Epithelial cell of proximal tubule (primary cell): ENCODE measurements around the gene SIRT6. TPM values are rescaled to one million over a fixed set of nuclear protein-coding genes. Genes with fewer than 3 reads are reported as not detected.

Experiments
- DNase-seq: peaks from one replicate; pipeline ENCODE4 v3.0.0-alpha.2; 2011; ENCODE audit warnings: low read depth
- H3K4me3 ChIP-seq: 2 replicates; pipeline ENCODE4 v1.5.1; 2011; ENCODE audit warnings: low read depth, mild to moderate bottlenecking, low read length
- CTCF ChIP-seq: conservative IDR thresholded peaks from 2 replicates; pipeline ENCODE4 v1.5.1; 2012; ENCODE audit warnings: low read depth, mild to moderate bottlenecking, low read length
- total RNA-seq: library from RNA; depleted of rRNA; stranded (reverse); fragments of >200 nt; gene quantifications from 2 replicates; pipeline ENCODE4 v1.2.3, GENCODE V29; 2015

The SIRT6 gene
- total RNA-seq, 1 donor from 2014 or later = 43.5 TPM

GRCh38 chr19:4124638-4125037, 57.7 kb downstream of the SIRT6 start:
- H3K4me3 ChIP-seq = peak overlapping the region; percentile 87
- DNase-seq = no peak
- TF ChIP-seq CTCF = no peak

Other genes with a start within 250 kb of the SIRT6 start
- gene NMRK2, start 249.5 kb downstream of the SIRT6 start, total RNA-seq = not detected in 2 replicates
- gene DAPK3, start 211.5 kb downstream of the SIRT6 start, total RNA-seq = 112 and 124 TPM in 2 replicates
- gene EEF2, start 197.1 kb downstream of the SIRT6 start, total RNA-seq = 1,327 and 1,998 TPM in 2 replicates
- 26.7 and 31.5 TPM in 2 replicates for gene PIAS4, start 174.8 kb downstream of the SIRT6 start, total RNA-seq
- 22.1 and 28.1 TPM in 2 replicates for gene ZBTB7A, start 115.7 kb downstream of the SIRT6 start, total RNA-seq
- gene MAP2K2, start 58.4 kb downstream of the SIRT6 start, total RNA-seq = 123 and 138 TPM in 2 replicates
- gene CREB3L3, start 28.9 kb downstream of the SIRT6 start, total RNA-seq = not detected in 2 replicates
- not detected in 2 replicates for gene ANKRD24, start 126 bp upstream of the SIRT6 start, total RNA-seq
- gene EBI3, start 47.0 kb upstream of the SIRT6 start, total RNA-seq = 1.7 TPM in 1 of 2 replicates, not detected in the other
- gene YJU2, start 64.5 kb upstream of the SIRT6 start, total RNA-seq = 34.3 and 39.1 TPM in 2 replicates
- gene SHD, start 96.7 kb upstream of the SIRT6 start, total RNA-seq = not detected in 2 replicates
- gene TMIGD2, start 119.8 kb upstream of the SIRT6 start, total RNA-seq = not detected in 2 replicates
- 17.5 and 22.9 TPM in 2 replicates for gene FSD1, start 122.0 kb upstream of the SIRT6 start, total RNA-seq
- gene STAP2, start 156.3 kb upstream of the SIRT6 start, total RNA-seq = 49.2 and 70.8 TPM in 2 replicates
- gene MPND, start 161.0 kb upstream of the SIRT6 start, total RNA-seq = 3.9 and 6.3 TPM in 2 replicates
- gene SH3GL1, start 218.0 kb upstream of the SIRT6 start, total RNA-seq = 66.5 and 109 TPM in 2 replicates
- gene CHAF1A, start 220.1 kb upstream of the SIRT6 start, total RNA-seq = 36.7 and 50.2 TPM in 2 replicates